DND-41 (cell line): Measurements from ENCODE around the gene METTL24.

Experiments
- CTCF ChIP-seq: IDR thresholded peaks from 2 replicates; pipeline ENCODE4 v1.5.1; 2012; ENCODE audit warnings: borderline replicate concordance, low read length, moderate library complexity, mild to moderate bottlenecking; ENCODE audit not compliant: poor library complexity, severe bottlenecking; ENCODE audit errors: extremely low read depth
- EZH2 ChIP-seq: IDR thresholded peaks from 3 replicates; pipeline ENCODE4 v1.6.1; 2012; ENCODE audit warnings: borderline replicate concordance, low read depth, mild to moderate bottlenecking, moderate library complexity, low read length, inconsistent platforms; ENCODE audit not compliant: severe bottlenecking

GRCh38 chr6:110389689-110390382 is 31.7 kb upstream of the METTL24 start:
- TF ChIP-seq CTCF, result no peak
- TF ChIP-seq EZH2, result no peak
